OCI-LY1 (cell line): ENCODE results near the gene CRY1.

Experiments
- CTCF ChIP-seq: fragments of 200-600 bp; sonication (generic), shearing (Covaris generic); IDR thresholded peaks from 2 replicates; pipeline ENCODE4 v1.5.1; 2017; ENCODE audit warnings: mild to moderate bottlenecking, antibody characterized with exemption, low read length, moderate library complexity, mixed read lengths
- EZH2 ChIP-seq: fragments of 200-600 bp; sonication (generic), shearing (Covaris generic); IDR thresholded peaks from 2 replicates; pipeline ENCODE4 v1.8.0; 2017; ENCODE audit warnings: borderline replicate concordance, mixed run types, mild to moderate bottlenecking, antibody characterized with exemption, low read length, moderate library complexity, mixed read lengths

GRCh38 chr12:107042801-107043200, 50.5 kb downstream of the CRY1 start:
- no peak for TF ChIP-seq CTCF
- no peak for TF ChIP-seq EZH2
